ENCODE data around the gene LCAT.

The LCAT gene

DNA sequence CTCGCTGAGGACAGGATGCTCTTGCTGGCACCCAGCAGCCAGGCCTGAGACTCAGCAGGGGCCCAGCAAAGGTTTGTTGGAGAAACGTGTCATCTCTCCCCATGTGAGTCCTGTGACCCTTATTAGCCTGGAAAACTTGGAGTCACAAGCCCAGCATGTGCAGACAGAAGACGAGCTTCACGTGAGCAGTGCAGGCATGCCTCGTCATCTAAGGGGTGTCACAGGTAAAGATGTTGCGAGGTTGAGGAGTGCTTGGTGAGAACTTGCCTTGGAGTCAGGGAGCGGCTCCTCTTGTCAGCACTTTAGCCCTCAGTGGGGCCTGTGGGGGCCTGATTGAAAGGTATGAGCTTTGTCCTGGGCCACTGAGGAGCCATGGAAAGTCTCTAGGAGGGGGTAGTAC is 10.1 kb downstream of the LCAT start:
- DNase-seq (ENCODE audit: low read depth, low spot score): no peak
- no peak overlapping the region for H3K4me3 ChIP-seq (ENCODE audit: low read depth, low read length)
- in situ Hi-C loops (cut with HindIII; ENCODE audit: low sequenced_read_pairs): no loop called here
- no peak for TF ChIP-seq CTCF (IDR thresholded peaks at IDR 0.05; ENCODE audit: low read depth, low read length)

GRCh38 chr16:67932462-67932840 is 11.5 kb downstream of the LCAT start:
- no peak for DNase-seq (ENCODE audit: low read depth, low spot score)
- TF ChIP-seq CTCF (IDR thresholded peaks at IDR 0.05; ENCODE audit: low read depth, low read length): no peak
- in situ Hi-C loops (cut with HindIII; ENCODE audit: low sequenced_read_pairs): no loop called here
- H3K4me3 ChIP-seq (ENCODE audit: low read depth, low read length): no peak overlapping the region

- in situ Hi-C loops (cut with HindIII; ENCODE audit: low sequenced_read_pairs): no loop called here
- H3K4me3 ChIP-seq (ENCODE audit: low read depth, low read length): no peak within 1 kb of the TSS
These were observed 12.0 kb downstream of the LCAT start, which contains the start of gene CTRL for GRCh38 chr16:67931712-67932461. Gene CTRL (minus strand): TSS chr16:67931862. CDS start chr16:67931852, 10 bp downstream.

GRCh38 chr16:67930678-67931211 is 13.2 kb downstream of the LCAT start:
- TF ChIP-seq CTCF (IDR thresholded peaks at IDR 0.05; ENCODE audit: low read depth, low read length): no peak
- H3K4me3 ChIP-seq (ENCODE audit: low read depth, low read length): no peak overlapping the region
- no peak for DNase-seq (ENCODE audit: low read depth, low spot score)
- in situ Hi-C loops (cut with HindIII; ENCODE audit: low sequenced_read_pairs): no loop called here

More at GRCh38 chr16:67931712-67932461, 12.0 kb downstream of the LCAT start, which contains the start of gene CTRL:
- DNase-seq (ENCODE audit: low read depth, low spot score): no peak
- peak; percentile 5 for TF ChIP-seq CTCF (IDR thresholded peaks at IDR 0.05; ENCODE audit: low read depth, low read length)

GRCh38 chr16:67930191-67930590 is 13.7 kb downstream of the LCAT start:
- in situ Hi-C loops (cut with HindIII; ENCODE audit: low sequenced_read_pairs): no loop called here
- TF ChIP-seq CTCF (IDR thresholded peaks at IDR 0.05; ENCODE audit: low read depth, low read length): no peak
- DNase-seq (ENCODE audit: low read depth, low spot score): no peak
- no peak overlapping the region for H3K4me3 ChIP-seq (ENCODE audit: low read depth, low read length)

DNA sequence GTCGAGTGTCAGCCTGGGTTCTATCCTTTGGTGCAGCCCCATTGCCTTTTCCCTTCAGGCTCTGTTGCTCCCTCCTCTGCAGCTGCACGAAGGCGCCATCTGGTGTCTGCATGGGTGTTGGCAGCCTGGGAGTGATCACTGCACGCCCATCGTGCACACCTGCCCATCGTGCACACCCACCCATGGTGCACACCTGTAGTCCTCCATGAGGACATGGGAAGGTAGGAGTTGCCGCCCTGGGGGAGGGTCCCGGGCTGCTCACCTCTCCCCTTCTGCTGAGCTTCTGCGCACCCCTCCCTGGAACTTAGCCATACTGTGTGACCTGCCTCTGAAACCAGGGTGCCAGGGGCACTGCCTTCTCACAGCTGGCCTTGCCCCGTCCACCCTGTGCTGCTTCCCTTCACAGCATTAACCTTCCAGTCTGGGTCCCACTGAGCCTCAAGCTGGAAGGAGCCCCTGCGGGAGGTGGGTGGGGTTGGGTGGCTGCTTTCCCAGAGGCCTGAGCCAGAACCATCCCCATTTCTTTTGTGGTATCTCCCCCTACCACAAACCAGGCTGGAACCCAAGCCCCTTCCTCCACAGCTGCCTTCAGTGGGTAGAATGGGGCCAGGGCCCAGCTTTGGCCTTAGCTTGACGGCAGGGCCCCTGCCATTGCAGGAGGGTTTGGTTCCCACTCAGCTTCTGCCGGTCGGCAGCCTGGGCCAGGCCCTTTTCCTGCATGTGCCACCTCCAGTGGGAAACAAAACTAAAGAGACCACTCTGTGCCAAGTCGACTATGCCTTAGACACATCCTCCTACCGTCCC is 15.2 kb downstream of the LCAT start:
- peak; percentile 96 for TF ChIP-seq CTCF (IDR thresholded peaks at IDR 0.05; ENCODE audit: low read depth, low read length)
- DNase-seq (ENCODE audit: low read depth, low spot score): peak; percentile 42
- H3K4me3 ChIP-seq (ENCODE audit: low read depth, low read length): no peak overlapping the region
- in situ Hi-C loops (cut with HindIII; ENCODE audit: low sequenced_read_pairs): no loop called here
